Measurements from ENCODE around the gene ZNF420. TPM values are rescaled to one million over a fixed set of nuclear protein-coding genes. Genes with fewer than 3 reads are reported as not detected.
A peak's percentile ranks its signal among the peaks of the same experiment; 100 is the strongest.

The ZNF420 gene
- total and polyA plus RNA-seq, 7 donors = 3.5 to 39.5 (median 6.5) TPM

GRCh38 chr19:37077501-37077933 is 716 bp upstream of the ZNF420 start:
- H3K9me3 ChIP-seq = peaks cover 28% of the 10 kb centered on the region
- H3K4me1 ChIP-seq = peaks cover 8% of the 10 kb centered on the region
- intact Hi-C loops (cut with DNase I) = loop anchor here in 1 of 2 donors (5.0 to 10.0 kb wide), 3 partner anchors 105 to 160 kb away; partner anchors contain the start of genes ZNF383, ZNF568, ZNF585B and ZNF829
- 12 to 14% (median 12%) methylated on average over 7 of the region's 7 CpGs for WGBS, 3 donors
- peak overlapping the region; percentile 77 for H3K4me3 ChIP-seq
- H3K27ac ChIP-seq = peak overlapping the region; percentile 79
- H3K36me3 ChIP-seq (ENCODE audit: insufficient read depth in 1 of 2, low read depth in 1 of 2) = peaks cover 0 to 8% of the 10 kb centered on the region in 2 donors
- ATAC-seq (no peak), DNase-seq (no peak)
- H3K27me3 ChIP-seq (ENCODE audit: insufficient read depth in 3 of 3, low read length in 2 of 3) = no peaks in the 10 kb centered on the region
- TF ChIP-seq CTCF (IDR thresholded peaks at IDR 0.05) = no peak

DNA sequence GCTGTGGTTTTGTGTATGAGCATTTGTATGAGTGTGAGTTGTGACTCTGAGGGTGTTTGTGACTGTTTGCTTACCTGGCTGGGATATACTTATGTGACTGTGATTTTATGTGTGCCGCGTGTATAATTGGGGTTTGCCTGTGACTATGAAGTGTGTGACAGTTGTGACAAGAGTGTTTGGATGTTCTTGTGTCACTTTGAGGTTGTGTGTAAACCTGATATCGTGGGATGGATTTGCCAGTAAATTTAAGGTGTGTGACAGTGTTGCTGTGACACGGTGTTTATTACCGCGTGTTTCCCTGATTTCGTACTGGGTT is 442 bp downstream of the ZNF420 start:
- DNase-seq = no peak
- peaks cover 0 to 10% of the 10 kb centered on the region in 2 donors for H3K36me3 ChIP-seq (ENCODE audit: insufficient read depth in 1 of 2, low read depth in 1 of 2)
- peak overlapping the region; percentile 79 for H3K27ac ChIP-seq
- ATAC-seq = no peak
- H3K4me1 ChIP-seq = peaks cover 8% of the 10 kb centered on the region
- peak overlapping the region; percentile 77 for H3K4me3 ChIP-seq
- peaks cover 40% of the 10 kb centered on the region for H3K9me3 ChIP-seq
- 0 to 1% (median 1%) methylated on average over 7 of the region's 7 CpGs for WGBS, 3 donors
- no peaks in the 10 kb centered on the region for H3K27me3 ChIP-seq (ENCODE audit: insufficient read depth in 3 of 3, low read length in 2 of 3)
- intact Hi-C loops (cut with DNase I) = loop anchor here in 1 of 2 donors (5.0 to 10.0 kb wide), 3 partner anchors 106 to 161 kb away; partner anchors contain the start of genes ZNF383, ZNF568, ZNF585B and ZNF829
- TF ChIP-seq CTCF (IDR thresholded peaks at IDR 0.05) = no peak

- DNase-seq (no peak), ATAC-seq (no peak)
- peaks cover 8% of the 10 kb centered on the region for H3K4me1 ChIP-seq
- peaks cover 0 to 10% of the 10 kb centered on the region in 2 donors for H3K36me3 ChIP-seq (ENCODE audit: insufficient read depth in 1 of 2, low read depth in 1 of 2)
- H3K27ac ChIP-seq = peak overlapping the region; percentile 79
- intact Hi-C loops (cut with DNase I) = loop anchor here in 1 of 2 donors (5.0 to 10.0 kb wide), 3 partner anchors 107 to 162 kb away; partner anchors contain the start of genes ZNF383, ZNF568, ZNF585B and ZNF829
- H3K27me3 ChIP-seq (ENCODE audit: insufficient read depth in 3 of 3, low read length in 2 of 3) = no peaks in the 10 kb centered on the region
- peaks cover 45% of the 10 kb centered on the region for H3K9me3 ChIP-seq
- WGBS, 3 donors = 71 to 78% (median 74%) methylated on average over 4 of the region's 4 CpGs
- peak overlapping the region; percentile 77 for H3K4me3 ChIP-seq
- TF ChIP-seq CTCF (IDR thresholded peaks at IDR 0.05) = no peak
These were observed 1.0 kb downstream of the ZNF420 start for GRCh38 chr19:37079238-37079637.

- Histone ChIP-seq H3K9me3 (peaks cover 72% of the 10 kb centered on the region), H3K4me1 (peaks cover 8% of the 10 kb centered on the region), H3K36me3 (ENCODE audit: insufficient read depth in 1 of 2, low read depth in 1 of 2) (peaks cover 0 to 26% of the 10 kb centered on the region in 2 donors), H3K27me3 (ENCODE audit: insufficient read depth in 3 of 3, low read length in 2 of 3) (no peaks in the 10 kb centered on the region), H3K4me3 (no peak overlapping the region), H3K27ac (no peak overlapping the region)
- no peak for DNase-seq
- no peak for ATAC-seq
- WGBS, 3 donors = 96 to 98% (median 97%) methylated on average over 2 of the region's 2 CpGs
- intact Hi-C loops (cut with DNase I) = no loop called here
- TF ChIP-seq CTCF (IDR thresholded peaks at IDR 0.05) = no peak
These were observed 4.1 kb downstream of the ZNF420 start for GRCh38 chr19:37082307-37082706.

DNA sequence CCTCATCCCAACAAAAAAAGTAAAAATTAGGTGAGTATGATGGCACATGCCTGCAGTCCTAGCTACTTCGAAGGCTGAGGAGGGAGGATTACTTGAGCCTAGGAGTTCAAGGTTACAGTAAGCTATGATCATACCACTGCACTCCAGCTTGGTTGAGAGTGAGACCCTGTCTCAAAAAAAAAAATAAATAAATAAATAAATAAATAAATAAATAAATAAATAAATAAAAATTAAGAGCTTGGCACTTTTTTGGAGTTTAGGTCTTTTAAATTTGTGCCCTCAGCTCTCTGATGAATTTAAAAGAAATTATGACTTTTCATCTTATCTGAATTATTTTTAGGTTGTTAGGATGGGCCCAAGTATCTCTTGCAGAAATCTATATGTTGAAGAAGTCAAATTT is 8.9 kb downstream of the ZNF420 start:
- Histone ChIP-seq H3K4me1 (no peaks in the 10 kb centered on the region), H3K36me3 (ENCODE audit: insufficient read depth in 1 of 2, low read depth in 1 of 2) (peaks cover 15 to 58% of the 10 kb centered on the region in 2 donors), H3K9me3 (peaks cover 59% of the 10 kb centered on the region), H3K4me3 (no peak overlapping the region), H3K27me3 (ENCODE audit: insufficient read depth in 3 of 3, low read length in 2 of 3) (no peaks in the 10 kb centered on the region), H3K27ac (no peak overlapping the region)
- no peak for DNase-seq
- 91 to 100% (median 98%) methylated on average over 1 of the region's 1 CpG for WGBS, 3 donors
- TF ChIP-seq CTCF (IDR thresholded peaks at IDR 0.05) = no peak
- intact Hi-C loops (cut with DNase I) = no loop called here
- no peak for ATAC-seq
